Ovary (tissue), 9 donors: ENCODE results near the gene TRMT10C. TPM values are rescaled to one million over a fixed set of nuclear protein-coding genes. Genes with fewer than 3 reads are reported as not detected.

Source experiments
- DNase-seq, 5 donors: peaks; one replicate each; pipeline ENCODE4 v3.0.0-alpha.2; 2019 to 2020
- H3K27ac ChIP-seq, 2 donors: fragments of 200-600 bp; one replicate each; pipeline versions ENCODE4 v1.5.1 to v1.8.0; 2019 to 2022
- H3K27me3 ChIP-seq: fragments of 200-600 bp; one replicate; pipeline ENCODE4 v1.8.0; 2022
- H3K36me3 ChIP-seq: fragments of 200-600 bp; sonication (generic); one replicate; pipeline ENCODE4 v1.5.1; 2019
- H3K4me1 ChIP-seq: one replicate; pipeline ENCODE4 v1.8.1; 2013; ENCODE audit warnings: mild to moderate bottlenecking, moderate library complexity; ENCODE audit not compliant: insufficient read depth
- H3K4me3 ChIP-seq: fragments of 200-600 bp; sonication (generic); one replicate; pipeline ENCODE4 v1.5.1; 2017
- H3K9me3 ChIP-seq, 2 donors: fragments of 200-600 bp in 1 of 2; sonication (generic) in 1 of 2; one replicate each; pipeline versions ENCODE4 v1.5.1 to v1.8.1; 2013 to 2019; ENCODE audit warnings: mild to moderate bottlenecking in 1 of 2, moderate library complexity in 1 of 2
- CTCF ChIP-seq, 3 donors: fragments of 450-650 bp in 2 of 3; fragments of 200-600 bp in 1 of 3; IDR thresholded peaks; one replicate each; pipeline versions ENCODE4 v1.5.1 to v1.8.0; 2016 to 2022; ENCODE audit warnings: antibody characterized with exemption in 3 of 3, mild to moderate bottlenecking in 1 of 3
- EP300 ChIP-seq: sonication (generic); formaldehyde crosslinking; IDR thresholded peaks from one replicate; pipeline ENCODE4 v1.6.1; 2017; ENCODE audit warnings: antibody characterized with exemption
- POLR2A ChIP-seq: fragments of 450-650 bp; IDR thresholded peaks from one replicate; pipeline ENCODE4 v1.6.1; 2017; ENCODE audit warnings: antibody characterized with exemption, mild to moderate bottlenecking, moderate library complexity
- WGBS, 3 donors: extraction: QIAGEN DNeasy Blood & Tissue Kit in 1 of 3; methylation state at CpG; one replicate each; pipeline versions ENCODE4 v1.1.5 to v1.1.7; 2013 to 2017; 5-methylcytosine and 5-hydroxymethylcytosine counted together
- intact Hi-C, 4 donors: fragments of 100-400 bp; cut with DNase I; formaldehyde crosslinking; loops; one replicate each; pipeline versions ENCODE4 v1.11.0 to v1.15.1; 2022 to 2023
- polyA plus RNA-seq, 2 donors: library from polyadenylated mRNA; stranded (reverse); fragments of 200-250 nt in 1 of 2; fragments of 350-450 nt in 1 of 2; fragmentation: Illumina TruSeq in 1 of 2; extraction: RNeasy Lipid Tissue Mini Kit (QIAGEN cat#74804) in 1 of 2; gene quantifications; one replicate each; pipeline ENCODE4 v1.2.3, GENCODE V29; 2013 to 2014
- total RNA-seq, 7 donors: library from RNA; depleted of rRNA in 2 of 7; stranded (reverse); fragments of >200 nt in 2 of 7; fragmentation: NEBNext Ultra II Directional in 3 of 7; extraction: Animal tissue kit (Norgen Biotek cat#: 25700) in 3 of 7; gene quantifications; one replicate each; pipeline versions ENCODE4 v1.1.0 to v1.2.4, GENCODE V29; 2016 to 2023
- donor health status: DM: no; HTN: no; CAD: no; lungs with moderate emphysema.
- donor health status: DM: no; HTN: no; CAD: no.
- donor health status: Bipolar disorder and iron deficiency.
- donor health status: DM: yes; HTN: yes; CAD: no.
- donor health status: DM: no; HTN: no; CAD: no.
- donor health status: DM: yes; HTN: yes; CAD: no.

Gene TRMT10C
- total and polyA plus RNA-seq, 9 donors, result 13.9 to 23.3 (median 18.6) TPM

GRCh38 chr3:101556064-101556463, 5.6 kb upstream of the TRMT10C start:
- no peak overlapping the region for H3K4me3 ChIP-seq
- WGBS, 3 donors, result 57 to 58% (median 58%) methylated on average over 3 of the region's 3 CpGs
- H3K27ac ChIP-seq, result no peak overlapping the region
- H3K27me3 ChIP-seq, result no peaks in the 10 kb centered on the region
- H3K4me1 ChIP-seq, result no peaks in the 10 kb centered on the region
- TF ChIP-seq EP300 (no peak), POLR2A (no peak), CTCF (IDR thresholded peaks at IDR 0.05) (no peak)
- no peaks in the 10 kb centered on the region for H3K36me3 ChIP-seq
- H3K9me3 ChIP-seq, result no peaks in the 10 kb centered on the region
- DNase-seq, result no peak
- intact Hi-C loops, result no loop called here

DNA sequence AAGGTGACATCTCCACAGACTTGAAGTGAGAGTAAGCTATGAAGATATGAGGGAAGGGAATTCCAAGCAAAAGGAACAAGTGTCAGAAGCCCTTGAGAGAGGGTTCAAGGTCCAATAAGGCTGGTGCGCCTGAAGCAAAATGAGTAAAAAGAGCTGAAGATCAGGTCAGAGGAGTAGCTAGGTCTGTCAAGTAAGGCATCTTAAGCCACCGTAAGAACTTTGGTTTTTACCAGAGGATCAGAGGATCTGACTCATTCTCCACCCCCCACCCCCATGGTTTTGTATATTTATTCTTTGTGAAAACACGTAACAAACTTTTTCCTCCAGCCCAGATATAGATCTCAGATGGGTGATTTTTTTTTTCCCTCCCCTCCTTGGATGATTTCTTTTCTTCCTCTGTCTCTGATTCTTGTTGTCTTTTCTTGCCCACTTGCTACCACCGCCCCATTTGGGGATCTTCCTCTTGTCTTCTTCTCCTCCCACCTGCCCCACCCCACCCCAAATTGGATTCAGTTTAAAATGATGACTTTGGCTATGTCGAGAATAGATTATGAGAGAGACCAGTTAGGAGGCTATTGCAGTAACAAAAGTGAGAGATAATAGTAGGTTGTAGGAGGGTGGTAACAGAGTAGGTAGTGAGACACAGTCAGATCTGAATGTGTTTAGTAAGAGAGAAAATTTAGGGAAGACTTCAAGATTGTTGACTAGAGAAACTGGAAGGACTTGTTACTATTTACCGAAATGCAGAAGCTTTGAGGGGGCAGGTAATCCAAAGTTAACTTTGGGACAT, 6.1 kb downstream of the TRMT10C start:
- DNase-seq, result no peak
- peaks cover 2% of the 10 kb centered on the region for H3K4me1 ChIP-seq
- H3K27me3 ChIP-seq, result no peaks in the 10 kb centered on the region
- no peaks in the 10 kb centered on the region for H3K9me3 ChIP-seq
- TF ChIP-seq EP300 (no peak), POLR2A (no peak), CTCF (IDR thresholded peaks at IDR 0.05) (no peak)
- intact Hi-C loops, result no loop called here
- no peak overlapping the region for H3K27ac ChIP-seq
- whole genome bisulfite sequencing, 3 donors, result 88 to 94% (median 89%) methylated on average over 6 of the region's 6 CpGs
- no peaks in the 10 kb centered on the region for H3K36me3 ChIP-seq
- H3K4me3 ChIP-seq, result no peak overlapping the region

DNA sequence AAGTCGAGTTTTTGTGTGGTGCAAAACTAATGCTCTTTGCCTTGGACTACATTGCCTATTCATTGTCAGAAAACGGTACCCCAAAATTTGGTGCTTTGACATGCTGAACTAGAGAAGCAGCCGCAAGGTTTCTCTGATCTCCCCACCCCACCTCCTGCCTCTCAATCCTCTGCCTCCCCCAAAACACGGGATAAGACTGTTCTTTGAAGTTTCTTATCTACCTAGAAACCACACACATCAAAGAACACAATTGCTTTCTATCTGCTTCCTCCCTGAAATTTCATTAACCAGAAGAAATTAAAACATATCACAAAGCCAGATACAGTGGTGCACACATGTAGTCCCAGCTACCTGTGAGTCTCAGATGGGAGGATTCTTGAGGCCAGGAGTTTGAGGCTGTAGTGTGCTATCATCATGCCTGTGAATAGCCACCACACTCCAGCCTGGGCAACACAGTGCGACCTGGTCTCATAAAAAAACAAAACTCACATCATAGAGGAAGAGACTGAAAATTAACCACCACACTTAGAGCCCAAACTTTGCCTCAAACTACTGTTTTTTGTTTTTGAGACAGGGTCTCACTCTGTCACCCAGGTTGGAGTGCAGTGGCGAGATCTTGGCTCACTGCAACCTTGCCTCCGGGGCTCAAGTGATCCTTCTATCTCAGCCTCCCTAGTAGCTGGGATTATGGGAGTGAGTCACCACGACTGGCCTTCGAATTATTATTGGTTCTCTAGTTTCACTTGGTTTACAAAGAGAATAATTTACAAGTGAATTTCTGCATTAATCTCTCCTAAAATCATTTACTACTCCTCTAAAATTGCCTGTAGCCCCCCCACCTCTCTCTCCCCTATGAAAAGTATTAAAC, 9.6 kb downstream of the TRMT10C start:
- Histone ChIP-seq H3K27ac (no peak overlapping the region), H3K4me3 (no peak overlapping the region), H3K36me3 (no peaks in the 10 kb centered on the region), H3K27me3 (no peaks in the 10 kb centered on the region), H3K4me1 (peaks cover 1% of the 10 kb centered on the region), H3K9me3 (no peaks in the 10 kb centered on the region)
- intact Hi-C loops, result loop anchor here in 2 of 4 donors (5.0 to 10.0 kb wide), 2 partner anchors 104 to 116 kb away; partner anchors contain the start of genes RPL24 (in 1 of the 2) and ZBTB11 (in 1 of the 2)
- 61 to 77% (median 62%) methylated on average over 9 of the region's 9 CpGs for WGBS, 3 donors
- no peak for TF ChIP-seq CTCF (IDR thresholded peaks at IDR 0.05)
- TF ChIP-seq POLR2A, result no peak
- no peak for TF ChIP-seq EP300
- DNase-seq, result no peak
